ENCODE measurements around the gene GSC2.

- TF ChIP-seq CTCF (IDR thresholded peaks at IDR 0.05) = no peak
- no peak for TF ChIP-seq POLR2A (IDR thresholded peaks at IDR 0.05)
Measured at GRCh38 chr22:19176175-19176643, 26.1 kb upstream of the GSC2 start.

Measured in right lobe of liver (tissue), 4 donors.